ENCODE data around the gene HBS1L.
A peak's percentile ranks its signal among the peaks of the same experiment; 100 is the strongest.

HBS1L gene

DNA sequence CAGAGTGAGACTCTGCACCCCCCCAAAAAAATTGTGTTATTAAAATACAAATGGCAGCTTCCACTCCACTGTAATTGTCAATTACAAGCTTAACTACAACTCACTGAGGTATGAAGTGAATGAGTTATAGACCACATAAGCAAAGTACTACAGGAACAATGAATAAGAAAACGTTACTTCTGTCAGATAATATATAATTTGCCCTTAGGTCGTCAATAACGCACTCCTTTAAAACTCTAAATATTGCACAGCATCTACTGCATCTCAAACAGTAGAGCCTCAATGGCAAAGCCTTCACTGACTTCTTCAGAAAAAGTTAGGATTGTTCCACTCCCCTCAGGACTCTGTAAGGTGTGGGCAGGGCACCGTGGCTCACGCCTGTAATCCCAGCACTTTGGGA is 2.0 kb upstream of the HBS1L start:
- no peak overlapping the region for H3K4ac ChIP-seq (ENCODE audit: low read depth, low read length)
- no peak overlapping the region for H3K9ac ChIP-seq (ENCODE audit: low read length)
- peaks cover 27% of the 10 kb centered on the region for H3K79me2 ChIP-seq (ENCODE audit: control insufficient read depth, insufficient read depth, low read length)
- H3K4me2 ChIP-seq (ENCODE audit: low read length): no peak overlapping the region
- DNase-seq: no peak
- H3K18ac ChIP-seq (ENCODE audit: low read length): no peak overlapping the region
- H2BK15ac ChIP-seq (replicated peaks; ENCODE audit: low read depth): no peak overlapping the region
- no peak overlapping the region for H2AK5ac ChIP-seq (ENCODE audit: low read length)
- no peak overlapping the region for H2BK120ac ChIP-seq (ENCODE audit: low read depth, low read length)
- no peak overlapping the region for H3K4me3 ChIP-seq (ENCODE audit: low read length)
- no peak overlapping the region for H3K23ac ChIP-seq (ENCODE audit: low read length)
- no peak overlapping the region for H4K8ac ChIP-seq (ENCODE audit: low read depth, low read length)
- no peaks in the 10 kb centered on the region for H3K27me3 ChIP-seq (ENCODE audit: insufficient read depth, low read length, poor library complexity)
- no peak overlapping the region for H3K56ac ChIP-seq (ENCODE audit: low read length)
- H3K4me1 ChIP-seq (ENCODE audit: control insufficient read depth, low read depth, low read length): peaks cover 2% of the 10 kb centered on the region
- no peak overlapping the region for H4K5ac ChIP-seq (ENCODE audit: low read length)
- H3K36me3 ChIP-seq (ENCODE audit: control insufficient read depth, insufficient read depth, low read length): no peaks in the 10 kb centered on the region
- H3K27ac ChIP-seq (ENCODE audit: low read depth, low read length): no peak overlapping the region
- no peak overlapping the region for H2BK5ac ChIP-seq (ENCODE audit: low read length)
- no CpG with 5 or more reads among the region's 5 CpGs for WGBS (ENCODE audit: extremely low coverage, insufficient coverage, low lambda C conversion rate)
- H3K79me1 ChIP-seq (ENCODE audit: low read length): peaks cover 2% of the 10 kb centered on the region

GRCh38 chr6:135054226-135054568 is 425 bp downstream of the HBS1L start:
- Histone ChIP-seq H3K27me3 (ENCODE audit: insufficient read depth, low read length, poor library complexity) (no peaks in the 10 kb centered on the region), H3K9ac (ENCODE audit: low read length) (peak overlapping the region; percentile 88), H2BK5ac (ENCODE audit: low read length) (peak overlapping the region; percentile 51), H2AK5ac (ENCODE audit: low read length) (peak overlapping the region; percentile 71), H2BK120ac (ENCODE audit: low read depth, low read length) (no peak overlapping the region), H3K4ac (ENCODE audit: low read depth, low read length) (no peak overlapping the region), H4K5ac (ENCODE audit: low read length) (peak overlapping the region; percentile 66), H3K56ac (ENCODE audit: low read length) (peak overlapping the region; percentile 99), H3K79me2 (ENCODE audit: control insufficient read depth, insufficient read depth, low read length) (peaks cover 36% of the 10 kb centered on the region), H3K27ac (ENCODE audit: low read depth, low read length) (no peak overlapping the region), H3K79me1 (ENCODE audit: low read length) (peaks cover 5% of the 10 kb centered on the region), H4K8ac (ENCODE audit: low read depth, low read length) (no peak overlapping the region), H2BK15ac (replicated peaks; ENCODE audit: low read depth) (no peak overlapping the region), H3K4me1 (ENCODE audit: control insufficient read depth, low read depth, low read length) (peaks cover 2% of the 10 kb centered on the region), H3K4me3 (ENCODE audit: low read length) (peak overlapping the region; percentile 93), H3K36me3 (ENCODE audit: control insufficient read depth, insufficient read depth, low read length) (no peaks in the 10 kb centered on the region), H3K18ac (ENCODE audit: low read length) (peak overlapping the region; percentile 72), H3K23ac (ENCODE audit: low read length) (no peak overlapping the region), H3K4me2 (ENCODE audit: low read length) (peak overlapping the region; percentile 94)
- no CpG with 5 or more reads among the region's 9 CpGs for WGBS (ENCODE audit: extremely low coverage, insufficient coverage, low lambda C conversion rate)
- no peak for DNase-seq

DNA sequence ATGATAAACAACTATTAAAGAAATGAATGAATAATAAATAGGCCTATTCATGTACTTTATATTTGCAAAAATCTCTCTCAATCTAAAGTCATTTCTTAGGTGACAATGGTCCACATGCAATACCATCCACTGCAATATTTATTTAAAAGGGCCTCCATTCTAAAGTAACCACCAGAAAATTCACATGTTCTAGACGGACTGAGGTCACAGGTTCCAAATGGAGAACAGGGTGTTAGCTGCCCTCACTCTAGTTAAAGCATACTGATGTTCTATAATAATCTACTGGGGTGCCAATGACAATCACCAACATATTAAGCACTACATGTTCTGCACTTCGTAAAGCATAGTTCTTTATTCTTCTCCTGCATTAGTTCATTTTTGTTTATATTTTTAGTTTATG is 1.2 kb downstream of the HBS1L start:
- H2AK5ac ChIP-seq (ENCODE audit: low read length): no peak overlapping the region
- no CpG with 5 or more reads among the region's 2 CpGs for WGBS (ENCODE audit: extremely low coverage, insufficient coverage, low lambda C conversion rate)
- no peak for DNase-seq
- no peaks in the 10 kb centered on the region for H3K27me3 ChIP-seq (ENCODE audit: insufficient read depth, low read length, poor library complexity)
- H3K27ac ChIP-seq (ENCODE audit: low read depth, low read length): no peak overlapping the region
- H3K4me3 ChIP-seq (ENCODE audit: low read length): no peak overlapping the region
- H3K36me3 ChIP-seq (ENCODE audit: control insufficient read depth, insufficient read depth, low read length): no peaks in the 10 kb centered on the region
- H3K79me2 ChIP-seq (ENCODE audit: control insufficient read depth, insufficient read depth, low read length): peaks cover 39% of the 10 kb centered on the region
- no peak overlapping the region for H2BK120ac ChIP-seq (ENCODE audit: low read depth, low read length)
- H4K5ac ChIP-seq (ENCODE audit: low read length): no peak overlapping the region
- peak overlapping the region; percentile 40 for H3K9ac ChIP-seq (ENCODE audit: low read length)
- H3K18ac ChIP-seq (ENCODE audit: low read length): no peak overlapping the region
- H2BK5ac ChIP-seq (ENCODE audit: low read length): no peak overlapping the region
- no peak overlapping the region for H3K23ac ChIP-seq (ENCODE audit: low read length)
- H2BK15ac ChIP-seq (replicated peaks; ENCODE audit: low read depth): no peak overlapping the region
- H3K56ac ChIP-seq (ENCODE audit: low read length): no peak overlapping the region
- H4K8ac ChIP-seq (ENCODE audit: low read depth, low read length): no peak overlapping the region
- H3K4me2 ChIP-seq (ENCODE audit: low read length): peak overlapping the region; percentile 34
- no peak overlapping the region for H3K4ac ChIP-seq (ENCODE audit: low read depth, low read length)
- peaks cover 2% of the 10 kb centered on the region for H3K4me1 ChIP-seq (ENCODE audit: control insufficient read depth, low read depth, low read length)
- peaks cover 7% of the 10 kb centered on the region for H3K79me1 ChIP-seq (ENCODE audit: low read length)

GRCh38 chr6:135052939-135053338 is 1.7 kb downstream of the HBS1L start:
- H3K56ac ChIP-seq (ENCODE audit: low read length): no peak overlapping the region
- H4K8ac ChIP-seq (ENCODE audit: low read depth, low read length): no peak overlapping the region
- H3K18ac ChIP-seq (ENCODE audit: low read length): no peak overlapping the region
- peak overlapping the region; percentile 13 for H3K4me2 ChIP-seq (ENCODE audit: low read length)
- peaks cover 7% of the 10 kb centered on the region for H3K79me1 ChIP-seq (ENCODE audit: low read length)
- no peak overlapping the region for H2BK5ac ChIP-seq (ENCODE audit: low read length)
- no peak overlapping the region for H3K4me3 ChIP-seq (ENCODE audit: low read length)
- H3K4ac ChIP-seq (ENCODE audit: low read depth, low read length): no peak overlapping the region
- no CpG with 5 or more reads among the region's 3 CpGs for WGBS (ENCODE audit: extremely low coverage, insufficient coverage, low lambda C conversion rate)
- H4K5ac ChIP-seq (ENCODE audit: low read length): no peak overlapping the region
- no peaks in the 10 kb centered on the region for H3K27me3 ChIP-seq (ENCODE audit: insufficient read depth, low read length, poor library complexity)
- no peaks in the 10 kb centered on the region for H3K36me3 ChIP-seq (ENCODE audit: control insufficient read depth, insufficient read depth, low read length)
- peaks cover 44% of the 10 kb centered on the region for H3K79me2 ChIP-seq (ENCODE audit: control insufficient read depth, insufficient read depth, low read length)
- peak overlapping the region; percentile 15 for H3K9ac ChIP-seq (ENCODE audit: low read length)
- no peak overlapping the region for H2BK15ac ChIP-seq (replicated peaks; ENCODE audit: low read depth)
- H3K27ac ChIP-seq (ENCODE audit: low read depth, low read length): no peak overlapping the region
- H2BK120ac ChIP-seq (ENCODE audit: low read depth, low read length): no peak overlapping the region
- no peak overlapping the region for H2AK5ac ChIP-seq (ENCODE audit: low read length)
- peaks cover 2% of the 10 kb centered on the region for H3K4me1 ChIP-seq (ENCODE audit: control insufficient read depth, low read depth, low read length)
- DNase-seq: peak; percentile 46
- no peak overlapping the region for H3K23ac ChIP-seq (ENCODE audit: low read length)

GRCh38 chr6:135048915-135049314 is 5.7 kb downstream of the HBS1L start:
- Histone ChIP-seq H3K4me1 (ENCODE audit: control insufficient read depth, low read depth, low read length) (peaks cover 2% of the 10 kb centered on the region), H3K79me1 (ENCODE audit: low read length) (peaks cover 9% of the 10 kb centered on the region), H3K27ac (ENCODE audit: low read depth, low read length) (no peak overlapping the region), H4K5ac (ENCODE audit: low read length) (no peak overlapping the region), H2BK15ac (replicated peaks; ENCODE audit: low read depth) (no peak overlapping the region), H3K56ac (ENCODE audit: low read length) (no peak overlapping the region), H3K18ac (ENCODE audit: low read length) (no peak overlapping the region), H3K79me2 (ENCODE audit: control insufficient read depth, insufficient read depth, low read length) (peaks cover 51% of the 10 kb centered on the region), H3K4me2 (ENCODE audit: low read length) (no peak overlapping the region), H3K36me3 (ENCODE audit: control insufficient read depth, insufficient read depth, low read length) (no peaks in the 10 kb centered on the region), H3K4ac (ENCODE audit: low read depth, low read length) (no peak overlapping the region), H2BK5ac (ENCODE audit: low read length) (no peak overlapping the region), H4K8ac (ENCODE audit: low read depth, low read length) (no peak overlapping the region), H3K23ac (ENCODE audit: low read length) (no peak overlapping the region), H2BK120ac (ENCODE audit: low read depth, low read length) (no peak overlapping the region), H3K27me3 (ENCODE audit: insufficient read depth, low read length, poor library complexity) (no peaks in the 10 kb centered on the region), H3K4me3 (ENCODE audit: low read length) (no peak overlapping the region), H3K9ac (ENCODE audit: low read length) (no peak overlapping the region), H2AK5ac (ENCODE audit: low read length) (no peak overlapping the region)
- no CpG with 5 or more reads among the region's 2 CpGs for WGBS (ENCODE audit: extremely low coverage, insufficient coverage, low lambda C conversion rate)
- DNase-seq: no peak

- Histone ChIP-seq H3K27ac (ENCODE audit: low read depth, low read length) (no peak overlapping the region), H3K4me1 (ENCODE audit: control insufficient read depth, low read depth, low read length) (no peaks in the 10 kb centered on the region), H2AK5ac (ENCODE audit: low read length) (no peak overlapping the region), H3K23ac (ENCODE audit: low read length) (no peak overlapping the region), H3K4me3 (ENCODE audit: low read length) (no peak overlapping the region), H4K8ac (ENCODE audit: low read depth, low read length) (no peak overlapping the region), H3K36me3 (ENCODE audit: control insufficient read depth, insufficient read depth, low read length) (no peaks in the 10 kb centered on the region), H3K4ac (ENCODE audit: low read depth, low read length) (no peak overlapping the region), H3K79me2 (ENCODE audit: control insufficient read depth, insufficient read depth, low read length) (peaks cover 42% of the 10 kb centered on the region), H3K79me1 (ENCODE audit: low read length) (peaks cover 11% of the 10 kb centered on the region), H2BK15ac (replicated peaks; ENCODE audit: low read depth) (no peak overlapping the region), H2BK120ac (ENCODE audit: low read depth, low read length) (no peak overlapping the region), H3K18ac (ENCODE audit: low read length) (no peak overlapping the region), H3K56ac (ENCODE audit: low read length) (no peak overlapping the region), H2BK5ac (ENCODE audit: low read length) (no peak overlapping the region), H3K4me2 (ENCODE audit: low read length) (no peak overlapping the region), H4K5ac (ENCODE audit: low read length) (no peak overlapping the region), H3K27me3 (ENCODE audit: insufficient read depth, low read length, poor library complexity) (no peaks in the 10 kb centered on the region), H3K9ac (ENCODE audit: low read length) (no peak overlapping the region)
- WGBS (ENCODE audit: extremely low coverage, insufficient coverage, low lambda C conversion rate): 100% methylated on average over 1 of the region's 4 CpGs
- no peak for DNase-seq
Observed at GRCh38 chr6:135047336-135047735, 7.3 kb downstream of the HBS1L start.

Measured in mesendoderm (in vitro differentiated cells).